HFF-Myc (cell line): Measurements from ENCODE around the gene PLA2G4E.

ENCODE experiments used
- DNase-seq: peaks from one replicate; pipeline ENCODE4 v3.0.0-alpha.2; 2011; ENCODE audit warnings: low read depth; ENCODE audit errors: extremely low read depth
- H3K4me3 ChIP-seq: replicated peaks from 2 replicates; pipeline ENCODE4 v1.5.1; 2011; ENCODE audit warnings: low read depth, mild to moderate bottlenecking, control low read depth, low read length
- CTCF ChIP-seq: IDR thresholded peaks from 2 replicates; pipeline ENCODE4 v1.5.1; 2012; ENCODE audit warnings: mild to moderate bottlenecking, low read depth, low read length, control low read depth; ENCODE audit errors: missing control alignments

Gene PLA2G4E

GRCh38 chr15:41932511-41933289 is 88.1 kb downstream of the PLA2G4E start:
- H3K4me3 ChIP-seq, result no peak overlapping the region
- TF ChIP-seq CTCF, result no peak
- DNase-seq, result no peak

GRCh38 chr15:41932101-41932500 is 88.7 kb downstream of the PLA2G4E start:
- no peak for DNase-seq
- TF ChIP-seq CTCF, result no peak
- H3K4me3 ChIP-seq, result no peak overlapping the region
